HG02870 (cell line): ENCODE measurements around the gene UST.
"Not testable (repeated sequence)": the region's sequence is repeated elsewhere in the genome, so short reads cannot be mapped to it uniquely, and the experiment has no call there.

Experiments
- ATAC-seq: cut with Tn5 transposase; IDR thresholded peaks from one replicate; pipeline ENCODE4 v1.9.1; 2021; ENCODE audit warnings: mild to moderate bottlenecking, moderate library complexity; ENCODE audit not compliant: unreplicated experiment

The UST gene

DNA sequence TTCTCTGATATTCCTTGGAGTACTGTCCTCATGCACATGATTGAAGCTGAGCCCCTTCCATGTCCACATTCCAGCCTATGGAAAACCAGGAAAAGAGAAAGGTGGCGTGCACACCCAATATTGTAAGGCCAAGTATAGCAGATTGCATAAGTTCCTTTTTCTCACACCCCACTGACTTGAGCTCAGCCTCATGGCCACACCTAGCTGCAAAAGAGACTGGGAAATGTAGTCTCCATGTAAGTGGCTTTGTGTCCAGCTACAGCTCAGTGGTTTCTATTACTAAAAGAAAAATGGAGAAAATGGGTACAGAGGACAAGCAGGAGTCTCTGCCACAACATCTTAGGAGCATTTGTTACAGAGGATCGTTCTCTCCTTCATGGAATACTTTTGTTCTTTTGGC, 10.8 kb upstream of the UST start:
- no peak for ATAC-seq

- ATAC-seq: no peak
Measured at GRCh38 chr6:148736774-148737412, 9.9 kb upstream of the UST start.

- ATAC-seq: no peak
Measured at GRCh38 chr6:148737806-148738205, 9.0 kb upstream of the UST start.

- no peak for ATAC-seq
Measured at GRCh38 chr6:148738946-148739821, 7.6 kb upstream of the UST start.

DNA sequence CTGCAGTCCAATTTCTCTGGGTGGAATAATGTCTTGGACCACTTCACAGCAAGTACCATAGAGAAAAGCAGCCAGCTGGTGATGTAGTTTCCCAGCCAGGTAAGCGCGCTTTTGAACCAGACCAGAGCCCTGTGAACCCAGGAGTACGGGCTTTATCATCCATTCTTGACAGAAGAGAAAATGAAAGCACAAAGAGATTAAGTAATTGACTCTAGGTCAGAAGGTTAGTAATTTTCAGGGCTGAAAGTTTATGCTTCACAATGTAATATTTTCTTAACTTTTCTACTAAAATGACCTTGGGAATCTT, 7.1 kb upstream of the UST start:
- ATAC-seq: no peak

DNA sequence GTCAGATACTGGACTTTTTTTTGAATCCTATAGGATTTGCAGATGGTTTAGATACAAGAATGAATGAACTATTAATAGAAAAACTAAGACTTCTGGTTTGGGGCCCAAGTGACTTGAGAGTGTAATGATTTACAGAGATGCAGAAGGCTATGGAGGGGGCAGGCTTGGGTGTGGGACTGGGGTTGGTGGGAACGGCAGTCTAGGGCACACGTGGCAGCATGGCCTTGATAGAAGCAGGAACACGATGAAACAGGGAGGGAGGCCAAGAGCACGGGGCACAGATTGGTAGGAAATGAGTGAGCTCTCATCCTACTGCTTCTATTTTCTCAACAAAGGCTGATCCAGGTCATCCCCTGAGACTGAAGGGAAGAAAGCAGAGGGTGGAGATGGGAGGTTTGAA, 3.4 kb upstream of the UST start:
- no peak for ATAC-seq

- no peak for ATAC-seq
Measured at GRCh38 chr6:148745926-148746325, 904 bp upstream of the UST start.

GRCh38 chr6:148747145-148747470, 278 bp downstream of the UST start:
- peak; percentile 31 for ATAC-seq

- peak; percentile 34 for ATAC-seq
Measured at GRCh38 chr6:148747471-148748165, 788 bp downstream of the UST start.

- ATAC-seq: no peak
Measured at GRCh38 chr6:148749674-148750073, 2.8 kb downstream of the UST start.

GRCh38 chr6:148750838-148751792, 4.3 kb downstream of the UST start:
- ATAC-seq: no peak

DNA sequence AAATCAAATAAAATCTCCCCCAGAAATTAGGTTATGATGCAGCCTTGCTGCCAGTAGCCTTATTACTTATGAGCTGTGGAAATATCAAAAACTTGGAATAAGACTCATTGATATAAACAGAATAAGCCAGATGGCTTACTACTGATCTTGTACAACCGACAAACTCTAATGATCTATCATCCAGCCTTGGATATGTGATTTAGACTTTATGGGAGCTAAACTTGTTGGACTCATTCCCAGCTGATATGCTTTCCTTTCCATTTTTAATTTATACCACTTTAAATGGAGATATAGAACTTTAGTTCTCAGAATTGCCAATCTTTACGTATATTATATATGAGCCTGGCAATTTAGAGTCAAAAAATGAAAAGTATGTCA, 5.0 kb downstream of the UST start:
- ATAC-seq: no peak

DNA sequence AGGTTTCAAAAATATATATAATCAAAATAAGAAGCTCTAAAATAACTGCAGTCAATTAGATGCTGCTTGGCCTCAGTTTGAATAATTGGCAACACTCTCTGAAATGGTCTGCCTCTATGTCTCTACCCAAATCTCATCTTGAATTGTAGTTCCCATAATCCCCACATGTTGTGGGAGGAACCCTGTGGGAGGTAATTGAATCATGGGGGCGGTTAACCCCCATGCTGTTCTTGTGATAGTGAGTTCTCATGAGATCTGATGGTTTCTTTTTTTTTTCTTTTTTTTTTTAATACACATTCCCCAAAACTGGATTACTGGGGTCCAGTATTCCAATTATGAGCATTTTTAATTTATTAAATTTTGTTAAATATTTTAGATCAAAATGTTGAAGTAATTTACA, 8.5 kb downstream of the UST start:
- ATAC-seq: not testable (repeated sequence)

DNA sequence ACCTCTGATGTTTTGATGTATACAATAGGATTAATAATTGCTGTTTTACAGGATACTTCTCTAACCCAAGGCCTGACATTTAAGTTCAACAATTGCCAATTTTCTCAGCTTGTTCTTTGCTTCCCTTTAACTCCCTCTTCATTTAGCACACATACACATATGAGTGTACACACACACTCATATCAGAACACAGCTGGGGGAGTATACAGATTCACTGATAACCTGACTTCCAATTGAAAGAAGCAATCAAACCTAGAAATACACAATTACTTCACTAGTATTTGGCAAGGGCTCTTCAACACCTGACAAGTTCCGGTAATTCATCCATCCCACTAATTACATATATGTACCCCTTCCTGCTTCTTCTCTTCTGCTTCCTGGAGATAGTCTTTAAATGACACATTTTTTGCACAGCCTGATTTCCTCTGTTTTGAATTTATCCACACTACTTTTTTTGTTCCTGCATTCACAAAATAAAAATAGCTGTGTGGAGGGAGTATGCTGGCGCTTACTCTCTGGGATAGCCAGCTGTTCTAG, 11.2 kb downstream of the UST start:
- ATAC-seq: peak; percentile 32

DNA sequence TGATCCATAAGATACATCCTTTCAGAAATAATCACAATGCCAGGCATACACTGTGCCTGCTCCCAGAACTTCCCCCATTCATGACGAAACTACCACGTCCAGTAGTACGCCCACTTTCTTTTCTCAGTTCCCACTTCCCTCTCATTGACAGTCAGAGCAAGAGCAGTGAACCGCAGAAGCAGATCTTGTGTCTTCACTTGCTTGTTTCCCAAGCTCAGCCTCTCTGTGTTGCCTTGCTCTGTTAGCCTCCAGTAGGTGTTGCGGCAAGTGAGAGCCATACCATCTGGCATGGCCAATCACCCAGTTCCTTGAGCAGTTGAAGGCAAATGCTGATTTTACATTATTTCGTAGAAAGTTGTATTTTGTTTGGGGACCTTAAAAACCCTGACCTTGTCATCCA, 11.7 kb downstream of the UST start:
- ATAC-seq: peak; percentile 72

- no peak for ATAC-seq
Measured at GRCh38 chr6:148760258-148760534, 13.4 kb downstream of the UST start.

DNA sequence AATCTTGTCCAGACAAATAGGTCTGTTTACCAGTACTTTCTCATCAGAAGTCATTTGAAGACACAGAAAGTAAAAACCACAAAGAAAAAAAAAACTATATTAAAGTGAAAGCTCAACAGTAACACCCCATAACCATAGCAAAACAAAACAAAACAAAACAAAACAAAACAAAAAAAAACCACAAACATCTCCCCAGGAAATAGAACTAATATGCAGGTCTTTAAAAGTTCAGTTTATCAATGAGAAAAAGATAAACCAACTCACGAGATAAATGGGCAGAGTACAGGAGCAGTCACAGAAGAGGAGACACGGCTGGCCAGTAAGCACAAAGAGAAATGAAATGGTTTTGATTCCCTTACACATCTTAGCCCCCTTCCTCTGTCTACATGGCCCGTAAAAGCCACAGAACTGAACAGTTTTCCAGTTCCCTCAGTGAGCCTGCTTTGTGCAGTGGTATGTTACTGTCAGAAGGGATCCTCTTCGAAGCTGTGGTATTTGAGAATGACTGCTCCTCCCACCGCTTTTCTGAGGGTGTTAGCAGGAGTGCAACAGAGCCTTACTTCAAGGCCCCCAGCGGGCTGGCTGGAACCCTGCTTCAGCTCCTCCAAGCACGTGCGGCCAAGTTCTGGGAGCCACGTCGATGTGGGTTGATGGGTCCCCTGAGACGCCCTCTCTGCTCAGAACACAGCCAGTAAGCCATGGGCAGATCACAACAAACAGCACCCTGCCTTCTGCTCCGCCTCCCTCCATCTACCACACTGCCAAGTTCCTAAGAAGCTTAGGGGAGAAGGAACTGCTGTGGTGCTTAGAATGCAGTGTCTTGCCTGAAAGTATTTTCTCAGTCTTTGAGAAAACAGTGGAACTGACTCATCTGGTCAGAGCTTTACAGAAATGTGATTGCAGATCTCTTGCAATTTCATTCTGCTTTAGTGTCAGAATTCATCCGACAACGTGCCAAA, 14.0 kb downstream of the UST start:
- peak; percentile 28 for ATAC-seq

GRCh38 chr6:148761527-148762011, 14.7 kb downstream of the UST start:
- ATAC-seq: no peak

- no peak for ATAC-seq
Measured at GRCh38 chr6:148762231-148762630, 15.4 kb downstream of the UST start.
